GM18520 (cell line): ENCODE results near the gene C22orf15.

Experiments used
- ATAC-seq: cut with Tn5 transposase; IDR thresholded peaks from one replicate; pipeline ENCODE4 v1.9.1; 2021; ENCODE audit not compliant: unreplicated experiment

The C22orf15 gene

GRCh38 chr22:23786752-23787599 is 24.2 kb downstream of the C22orf15 start, which contains the start of gene SMARCB1:
Gene SMARCB1, plus strand, starts transcription at chr22:23786966. Its CDS starts 204 bp downstream, at chr22:23787170.
- peak; percentile 45 for ATAC-seq

- peak; percentile 4 for ATAC-seq
Observed at GRCh38 chr22:23787600-23787896, 24.8 kb downstream of the C22orf15 start.

- no peak for ATAC-seq
Observed at GRCh38 chr22:23787910-23788309, 25.1 kb downstream of the C22orf15 start.

GRCh38 chr22:23789121-23789520 is 26.3 kb downstream of the C22orf15 start:
- ATAC-seq = no peak

- ATAC-seq = no peak
Observed at GRCh38 chr22:23789638-23790037, 26.8 kb downstream of the C22orf15 start.

GRCh38 chr22:23790819-23791737 is 28.3 kb downstream of the C22orf15 start:
- ATAC-seq = no peak

- ATAC-seq = no peak
Observed at GRCh38 chr22:23791738-23792645, 29.2 kb downstream of the C22orf15 start.

- ATAC-seq = no peak
Observed at GRCh38 chr22:23793326-23793725, 30.5 kb downstream of the C22orf15 start.

- no peak for ATAC-seq
Observed at GRCh38 chr22:23796461-23796860, 33.7 kb downstream of the C22orf15 start.

- peak; percentile 55 for ATAC-seq
Observed at GRCh38 chr22:23800297-23801237, 37.8 kb downstream of the C22orf15 start.

GRCh38 chr22:23801238-23801821 is 38.5 kb downstream of the C22orf15 start:
- no peak for ATAC-seq

GRCh38 chr22:23801886-23802377 is 39.1 kb downstream of the C22orf15 start:
- ATAC-seq = no peak

- ATAC-seq = no peak
Observed at GRCh38 chr22:23803001-23803819, 40.4 kb downstream of the C22orf15 start.

- no peak for ATAC-seq
Observed at GRCh38 chr22:23804781-23805291, 42.0 kb downstream of the C22orf15 start.

- ATAC-seq = no peak
Observed at GRCh38 chr22:23806837-23807236, 44.0 kb downstream of the C22orf15 start.

- no peak for ATAC-seq
Observed at GRCh38 chr22:23812378-23812777, 49.6 kb downstream of the C22orf15 start.
